Activated effector memory CD4-positive, alpha-beta T cell treated with anti-CD3 and anti-CD28 coated beads, Interleukin-2, amount 50 U/mL, for 16 hours (primary cell): Measurements from ENCODE around the gene CHAMP1.
"Not testable (repeated sequence)": the region's sequence is repeated elsewhere in the genome, so short reads cannot be mapped to it uniquely, and the experiment has no call there.

Experiments
- DNase-seq: peaks from one replicate; pipeline ENCODE4 v3.0.0-alpha.2; 2020

CHAMP1 gene

GRCh38 chr13:114338959-114339358 is 24.7 kb downstream of the CHAMP1 start:
- DNase-seq = no peak

- DNase-seq = peak; percentile 75
Measured at GRCh38 chr13:114339857-114340534, 25.7 kb downstream of the CHAMP1 start.

- no peak for DNase-seq
Measured at GRCh38 chr13:114341003-114341777, 26.9 kb downstream of the CHAMP1 start.

- not testable (repeated sequence) for DNase-seq
Measured at GRCh38 chr13:114347256-114347655, 33.0 kb downstream of the CHAMP1 start.

- peak; percentile 69 for DNase-seq
Measured at GRCh38 chr13:114352763-114353162, 38.5 kb downstream of the CHAMP1 start.

- not testable (repeated sequence) for DNase-seq
Measured at GRCh38 chr13:114353382-114353781, 39.1 kb downstream of the CHAMP1 start.
